ENCODE data around the gene CD58. TPM values are rescaled to one million over a fixed set of nuclear protein-coding genes. Genes with fewer than 3 reads are reported as not detected.

CD58 gene
- total and polyA plus RNA-seq, 2 experiments from 2014 or later = 6.1 to 20.0 TPM

DNA sequence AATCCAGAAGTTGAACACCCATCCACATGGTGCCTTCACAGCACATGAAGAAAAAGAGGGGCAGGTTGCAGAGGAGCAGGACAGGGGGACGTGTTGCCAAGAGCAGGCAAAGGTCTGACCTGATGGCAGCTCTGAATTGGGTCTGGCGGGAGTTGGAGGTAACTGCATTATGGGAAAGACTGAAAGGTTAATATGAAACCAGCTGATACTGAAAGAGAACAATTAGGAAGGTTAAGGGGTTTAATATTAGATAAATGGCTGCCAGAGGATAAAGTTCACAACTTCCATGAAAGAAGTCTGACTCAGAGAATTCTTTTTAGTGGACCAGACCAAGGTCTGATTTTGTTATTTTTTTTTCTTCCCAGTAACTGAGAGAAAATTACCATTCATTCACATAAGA lies 76.1 kb downstream of the CD58 start:
- no peak for DNase-seq (ENCODE audit: low read depth in 1 of 2, low spot score in 1 of 2)
- Histone ChIP-seq H3K27me3 (no peaks in the 10 kb centered on the region), H3K36me3 (no peaks in the 10 kb centered on the region), H3K9me3 (ENCODE audit: low read depth) (no peaks in the 10 kb centered on the region), H3K4me1 (ENCODE audit: low read depth) (peaks cover 26% of the 10 kb centered on the region), H3K4me3 (no peak overlapping the region), H3K27ac (peak overlapping the region; percentile 26)
- TF ChIP-seq, protein P1, sequence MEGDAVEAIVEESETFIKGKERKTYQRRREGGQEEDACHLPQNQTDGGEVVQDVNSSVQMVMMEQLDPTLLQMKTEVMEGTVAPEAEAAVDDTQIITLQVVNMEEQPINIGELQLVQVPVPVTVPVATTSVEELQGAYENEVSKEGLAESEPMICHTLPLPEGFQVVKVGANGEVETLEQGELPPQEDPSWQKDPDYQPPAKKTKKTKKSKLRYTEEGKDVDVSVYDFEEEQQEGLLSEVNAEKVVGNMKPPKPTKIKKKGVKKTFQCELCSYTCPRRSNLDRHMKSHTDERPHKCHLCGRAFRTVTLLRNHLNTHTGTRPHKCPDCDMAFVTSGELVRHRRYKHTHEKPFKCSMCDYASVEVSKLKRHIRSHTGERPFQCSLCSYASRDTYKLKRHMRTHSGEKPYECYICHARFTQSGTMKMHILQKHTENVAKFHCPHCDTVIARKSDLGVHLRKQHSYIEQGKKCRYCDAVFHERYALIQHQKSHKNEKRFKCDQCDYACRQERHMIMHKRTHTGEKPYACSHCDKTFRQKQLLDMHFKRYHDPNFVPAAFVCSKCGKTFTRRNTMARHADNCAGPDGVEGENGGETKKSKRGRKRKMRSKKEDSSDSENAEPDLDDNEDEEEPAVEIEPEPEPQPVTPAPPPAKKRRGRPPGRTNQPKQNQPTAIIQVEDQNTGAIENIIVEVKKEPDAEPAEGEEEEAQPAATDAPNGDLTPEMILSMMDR (IDR thresholded peaks at IDR 0.05; ENCODE audit: low read depth, low read length) = no peak

DNA sequence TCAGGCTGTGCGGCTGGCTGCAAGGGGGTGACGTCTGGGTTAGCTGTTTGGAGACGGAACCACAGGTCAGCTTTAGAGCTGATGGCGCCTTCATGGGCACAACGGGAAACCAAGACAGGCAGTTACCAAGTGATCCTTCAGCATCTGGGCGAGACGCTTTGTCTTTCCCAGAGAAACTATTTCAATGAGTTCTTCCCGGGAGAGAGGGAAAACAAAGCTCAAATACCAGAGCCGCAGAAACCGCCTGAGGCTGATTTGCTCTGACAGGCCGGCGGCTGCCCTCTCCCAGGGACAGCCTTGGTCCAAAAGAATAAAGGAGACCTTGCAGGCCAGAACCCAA lies 76.5 kb downstream of the CD58 start:
- Histone ChIP-seq H3K27me3 (no peaks in the 10 kb centered on the region), H3K9me3 (ENCODE audit: low read depth) (no peaks in the 10 kb centered on the region), H3K27ac (peak overlapping the region; percentile 26), H3K4me1 (ENCODE audit: low read depth) (peaks cover 26% of the 10 kb centered on the region), H3K36me3 (no peaks in the 10 kb centered on the region), H3K4me3 (no peak overlapping the region)
- DNase-seq (ENCODE audit: low read depth in 1 of 2, low spot score in 1 of 2) = peak in 1 of 2 donors; percentile 42
- TF ChIP-seq, protein P1 (IDR thresholded peaks at IDR 0.05; ENCODE audit: low read depth, low read length) = no peak

DNA sequence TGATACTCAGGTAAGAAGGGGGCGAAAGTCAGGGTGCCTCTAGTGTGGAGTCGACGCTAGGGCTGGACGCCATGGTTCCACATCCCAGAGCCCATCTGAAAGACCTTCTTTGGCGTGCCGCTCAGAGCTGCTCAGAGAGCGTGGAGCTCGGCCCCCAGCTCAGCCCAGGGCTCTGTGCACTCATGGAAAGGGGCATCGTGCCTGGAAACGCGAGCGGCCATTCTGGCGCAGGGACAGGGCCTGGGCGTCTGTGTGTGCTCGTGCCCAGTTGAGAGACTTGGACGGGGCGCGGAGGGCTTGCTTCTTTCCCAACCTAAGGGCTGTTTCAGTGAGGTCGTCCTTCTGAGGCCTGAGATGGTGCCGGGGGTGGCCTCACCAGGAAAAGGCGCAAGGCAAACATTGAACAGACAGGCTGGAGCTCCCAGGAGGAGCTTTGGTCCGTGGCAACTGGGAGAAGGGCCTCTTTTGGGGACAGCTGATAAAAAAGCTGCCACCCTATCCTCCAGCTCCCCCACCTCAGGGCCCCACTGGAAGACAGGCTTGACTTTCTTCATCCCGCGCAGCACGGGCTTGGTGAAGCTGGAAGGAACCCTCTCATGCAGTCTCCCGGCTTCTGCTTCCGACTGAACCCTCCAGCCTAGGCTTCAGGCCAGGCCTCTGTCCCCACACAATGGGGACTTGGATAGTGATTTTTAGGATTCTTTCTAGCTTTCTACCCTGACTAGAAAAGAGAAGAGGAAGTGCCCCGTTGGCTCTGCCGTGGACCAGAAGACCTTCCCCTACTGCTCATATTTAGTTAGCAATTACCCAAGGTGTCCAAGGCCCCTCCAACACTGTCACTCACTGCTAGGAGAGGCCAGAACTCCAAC lies 77.1 kb downstream of the CD58 start:
- H3K36me3 ChIP-seq = no peaks in the 10 kb centered on the region
- peak overlapping the region; percentile 26 for H3K27ac ChIP-seq
- TF ChIP-seq, protein P1 (IDR thresholded peaks at IDR 0.05; ENCODE audit: low read depth, low read length) = no peak
- no peaks in the 10 kb centered on the region for H3K27me3 ChIP-seq
- no peak overlapping the region for H3K4me3 ChIP-seq
- peaks cover 26% of the 10 kb centered on the region for H3K4me1 ChIP-seq (ENCODE audit: low read depth)
- DNase-seq (ENCODE audit: low read depth in 1 of 2, low spot score in 1 of 2) = no peak
- H3K9me3 ChIP-seq (ENCODE audit: low read depth) = no peaks in the 10 kb centered on the region

DNA sequence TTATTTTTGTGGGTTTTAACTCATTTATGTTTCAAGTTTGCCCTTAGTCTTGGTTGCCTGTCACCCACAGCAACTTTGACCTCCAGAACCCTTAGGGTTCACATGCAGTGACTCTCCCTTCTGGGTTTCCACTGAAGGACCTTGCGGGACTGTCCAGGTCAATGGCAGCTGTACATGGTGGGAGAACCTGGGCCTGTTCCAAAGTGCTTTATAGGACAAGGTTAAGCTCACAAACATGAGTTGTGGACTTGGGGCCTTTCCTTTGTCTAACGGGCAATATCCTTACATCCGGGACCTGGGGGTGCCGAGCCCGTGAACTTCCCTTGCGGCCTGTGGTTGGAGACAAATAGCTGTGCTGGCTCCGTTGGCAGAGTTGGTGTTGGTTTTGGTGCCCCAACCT lies 77.8 kb downstream of the CD58 start:
- Histone ChIP-seq H3K36me3 (no peaks in the 10 kb centered on the region), H3K27ac (no peak overlapping the region), H3K4me1 (ENCODE audit: low read depth) (peaks cover 28% of the 10 kb centered on the region), H3K27me3 (no peaks in the 10 kb centered on the region), H3K4me3 (no peak overlapping the region), H3K9me3 (ENCODE audit: low read depth) (no peaks in the 10 kb centered on the region)
- TF ChIP-seq, protein P1 (IDR thresholded peaks at IDR 0.05; ENCODE audit: low read depth, low read length) = no peak
- no peak for DNase-seq (ENCODE audit: low read depth in 1 of 2, low spot score in 1 of 2)

DNA sequence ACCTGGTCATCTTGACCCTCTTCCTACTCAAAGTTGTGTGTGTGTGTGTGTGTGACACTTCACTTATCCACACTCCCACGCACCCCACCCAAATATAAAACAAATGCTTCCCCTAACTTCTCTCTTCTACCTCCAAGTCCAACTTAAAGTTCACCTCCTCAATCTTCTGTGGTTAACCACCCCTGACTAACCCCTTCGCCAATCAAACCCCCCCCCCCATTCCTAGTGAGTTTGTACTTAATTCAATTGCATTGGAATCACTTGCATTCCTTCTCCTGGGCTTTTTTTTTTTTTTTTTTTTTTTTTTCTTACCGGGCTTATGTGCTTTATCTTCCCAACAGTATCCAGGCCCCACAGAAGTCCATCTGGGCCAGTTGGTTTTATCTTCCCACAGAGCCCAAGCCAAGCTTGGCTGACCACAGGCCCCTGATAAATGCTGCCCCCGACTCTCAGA lies 78.4 kb downstream of the CD58 start:
- TF ChIP-seq, protein P1 (IDR thresholded peaks at IDR 0.05; ENCODE audit: low read depth, low read length) = no peak
- H3K9me3 ChIP-seq (ENCODE audit: low read depth) = no peaks in the 10 kb centered on the region
- peak in 1 of 2 donors; percentile 65 for DNase-seq (ENCODE audit: low read depth in 1 of 2, low spot score in 1 of 2)
- no peaks in the 10 kb centered on the region for H3K36me3 ChIP-seq
- no peak overlapping the region for H3K27ac ChIP-seq
- H3K4me3 ChIP-seq = no peak overlapping the region
- H3K4me1 ChIP-seq (ENCODE audit: low read depth) = peaks cover 30% of the 10 kb centered on the region
- H3K27me3 ChIP-seq = no peaks in the 10 kb centered on the region
